ENCODE measurements around the gene NR3C1. TPM values are rescaled to one million over a fixed set of nuclear protein-coding genes. Genes with fewer than 3 reads are reported as not detected.
A peak's percentile ranks its signal among the peaks of the same experiment; 100 is the strongest.

NR3C1 gene
- total and polyA plus RNA-seq, 2 of the 13 experiments (the other 11 are each of a cell fraction or from before 2014, with no cell fraction given), result 10.0 to 24.3 TPM

DNA sequence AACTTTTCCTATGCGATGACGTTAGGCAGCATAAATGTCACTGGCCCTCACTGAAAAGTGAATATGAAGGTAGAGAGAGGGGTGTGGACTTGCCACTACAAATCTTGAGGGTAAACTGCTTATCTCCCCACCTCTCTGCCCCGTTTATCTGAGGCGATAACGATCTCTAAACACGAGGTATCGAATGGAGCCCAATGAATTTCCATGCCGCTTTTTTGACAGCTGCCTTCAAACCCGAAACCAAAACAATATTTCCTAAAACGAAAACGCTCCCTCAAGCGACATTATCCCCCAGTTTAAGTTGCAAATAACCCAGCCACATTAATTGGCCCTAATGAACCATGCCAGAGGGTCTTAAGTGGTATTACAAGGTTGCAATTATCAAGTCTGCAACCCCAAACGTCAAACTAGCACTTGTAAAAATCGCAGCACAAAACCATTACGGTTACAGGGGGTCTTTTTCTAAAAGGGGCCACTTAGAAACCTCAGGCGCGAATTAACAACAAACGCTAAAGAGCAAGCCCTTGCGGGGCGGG lies 1.4 kb downstream of the NR3C1 start (continued):
- TF ChIP-seq SNRNP70 (IDR thresholded peaks at IDR 0.05; ENCODE audit: low read depth, low read length), result no peak
- no peak for TF ChIP-seq ZNF207 (IDR thresholded peaks at IDR 0.05; ENCODE audit: borderline replicate concordance)

DNA sequence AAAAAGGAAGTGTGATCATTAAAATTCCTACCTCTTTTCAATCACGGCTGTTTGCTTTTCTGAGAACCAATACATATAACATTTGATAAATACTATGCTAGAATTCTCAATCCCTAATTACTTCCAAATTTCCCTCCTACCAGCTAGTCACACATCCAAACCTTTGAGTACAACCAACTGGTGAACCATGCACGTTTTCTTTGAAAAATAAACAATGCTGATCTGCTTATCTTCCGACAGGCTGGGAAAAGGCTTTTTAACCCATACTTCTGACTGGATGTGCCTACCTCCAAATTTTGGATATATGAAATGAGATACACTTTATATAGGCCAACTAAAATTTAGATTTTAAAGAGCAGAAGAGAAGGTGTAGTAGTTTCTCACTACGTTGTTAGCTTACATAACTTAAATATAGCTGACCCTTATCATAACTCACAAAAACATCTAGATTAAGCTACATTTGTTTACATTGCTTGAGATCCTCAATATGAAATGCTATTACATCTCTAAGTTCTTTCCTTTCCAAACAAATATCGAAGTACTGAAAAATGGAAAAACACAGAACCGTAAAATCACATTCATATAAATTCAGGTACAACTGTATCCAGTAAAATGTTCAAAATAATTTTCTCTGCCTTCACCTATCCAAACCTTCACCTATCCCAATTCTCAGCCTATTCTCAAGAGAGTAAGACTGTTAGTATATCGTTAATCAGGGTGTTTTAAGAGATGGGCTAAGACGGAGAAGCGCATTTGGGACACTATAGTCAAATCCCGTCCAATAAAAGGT lies 2.1 kb downstream of the NR3C1 start:
- Histone ChIP-seq H3K9ac (ENCODE audit: insufficient read depth, low read depth, low read length) (peak overlapping the region; percentile 91), H3K27ac (ENCODE audit: extremely low read length, insufficient read depth, low read length) (peak overlapping the region; percentile 96), H3K9me3 (ENCODE audit: low read length) (no peaks in the 10 kb centered on the region), H3K4me1 (ENCODE audit: insufficient read depth, low read length) (peaks cover 64% of the 10 kb centered on the region), H3K27me3 (ENCODE audit: control insufficient read depth in 1 of 2, insufficient read depth in 2 of 2, low read length in 2 of 2) (no peaks in the 10 kb centered on the region; a peak in 1 of 5 replicates), H3K4me3 (replicated peaks in 1 of 3; ENCODE audit: insufficient read depth in 1 of 3, low read depth in 2 of 3, low read length in 3 of 3) (peak overlapping the region; percentile 80 to 96 (median 95); a peak in 5 of 6 replicates), H3K79me2 (ENCODE audit: insufficient read depth, low read length) (peaks cover 64% of the 10 kb centered on the region), H3K4me2 (ENCODE audit: low read depth, low read length) (peak overlapping the region; percentile 87), H3K36me3 (replicated peaks in 1 of 2; ENCODE audit: control insufficient read depth in 1 of 2, insufficient read depth in 2 of 2, low read length in 2 of 2) (no peaks in the 10 kb centered on the region), H4K20me1 (ENCODE audit: insufficient read depth, low read length) (peaks cover 3% of the 10 kb centered on the region; the same call in 1 of the 2 replicates), H2AFZ (ENCODE audit: low read length) (no peak overlapping the region)
- FAIRE-seq (peak; percentile 15), ATAC-seq (no peak), DNase-seq (ENCODE audit: low spot score) (peak; percentile 16)
- intact Hi-C loops (cut with micrococcal nuclease; ENCODE audit: unreplicated experiment), result loop anchor here (2.0 to 10.0 kb wide), 6 partner anchors 94 to 479 kb away; no protein-coding TSS in a partner anchor
- ChIA-PET POLR2A (interaction anchor here (1.3 kb wide), 1 partner anchor 296 kb away, joined by 3 read pairs; no protein-coding TSS in a partner anchor), CTCF (ENCODE audit: low intra/inter-chr PET ratio, low total read pairs) (no interaction called here)
- in situ Hi-C loops (cut with HindIII; ENCODE audit: extremely low pct_ligation_motif_present, low pct_unique_long_range_greater_than_20kb), result no loop called here
- 28% methylated on average over 10 of the region's 10 CpGs for WGBS (ENCODE audit: low lambda C conversion rate)
- BruUV-seq (replicated peaks), result TSS peak; percentile 23
- TF ChIP-seq, protein P1, sequence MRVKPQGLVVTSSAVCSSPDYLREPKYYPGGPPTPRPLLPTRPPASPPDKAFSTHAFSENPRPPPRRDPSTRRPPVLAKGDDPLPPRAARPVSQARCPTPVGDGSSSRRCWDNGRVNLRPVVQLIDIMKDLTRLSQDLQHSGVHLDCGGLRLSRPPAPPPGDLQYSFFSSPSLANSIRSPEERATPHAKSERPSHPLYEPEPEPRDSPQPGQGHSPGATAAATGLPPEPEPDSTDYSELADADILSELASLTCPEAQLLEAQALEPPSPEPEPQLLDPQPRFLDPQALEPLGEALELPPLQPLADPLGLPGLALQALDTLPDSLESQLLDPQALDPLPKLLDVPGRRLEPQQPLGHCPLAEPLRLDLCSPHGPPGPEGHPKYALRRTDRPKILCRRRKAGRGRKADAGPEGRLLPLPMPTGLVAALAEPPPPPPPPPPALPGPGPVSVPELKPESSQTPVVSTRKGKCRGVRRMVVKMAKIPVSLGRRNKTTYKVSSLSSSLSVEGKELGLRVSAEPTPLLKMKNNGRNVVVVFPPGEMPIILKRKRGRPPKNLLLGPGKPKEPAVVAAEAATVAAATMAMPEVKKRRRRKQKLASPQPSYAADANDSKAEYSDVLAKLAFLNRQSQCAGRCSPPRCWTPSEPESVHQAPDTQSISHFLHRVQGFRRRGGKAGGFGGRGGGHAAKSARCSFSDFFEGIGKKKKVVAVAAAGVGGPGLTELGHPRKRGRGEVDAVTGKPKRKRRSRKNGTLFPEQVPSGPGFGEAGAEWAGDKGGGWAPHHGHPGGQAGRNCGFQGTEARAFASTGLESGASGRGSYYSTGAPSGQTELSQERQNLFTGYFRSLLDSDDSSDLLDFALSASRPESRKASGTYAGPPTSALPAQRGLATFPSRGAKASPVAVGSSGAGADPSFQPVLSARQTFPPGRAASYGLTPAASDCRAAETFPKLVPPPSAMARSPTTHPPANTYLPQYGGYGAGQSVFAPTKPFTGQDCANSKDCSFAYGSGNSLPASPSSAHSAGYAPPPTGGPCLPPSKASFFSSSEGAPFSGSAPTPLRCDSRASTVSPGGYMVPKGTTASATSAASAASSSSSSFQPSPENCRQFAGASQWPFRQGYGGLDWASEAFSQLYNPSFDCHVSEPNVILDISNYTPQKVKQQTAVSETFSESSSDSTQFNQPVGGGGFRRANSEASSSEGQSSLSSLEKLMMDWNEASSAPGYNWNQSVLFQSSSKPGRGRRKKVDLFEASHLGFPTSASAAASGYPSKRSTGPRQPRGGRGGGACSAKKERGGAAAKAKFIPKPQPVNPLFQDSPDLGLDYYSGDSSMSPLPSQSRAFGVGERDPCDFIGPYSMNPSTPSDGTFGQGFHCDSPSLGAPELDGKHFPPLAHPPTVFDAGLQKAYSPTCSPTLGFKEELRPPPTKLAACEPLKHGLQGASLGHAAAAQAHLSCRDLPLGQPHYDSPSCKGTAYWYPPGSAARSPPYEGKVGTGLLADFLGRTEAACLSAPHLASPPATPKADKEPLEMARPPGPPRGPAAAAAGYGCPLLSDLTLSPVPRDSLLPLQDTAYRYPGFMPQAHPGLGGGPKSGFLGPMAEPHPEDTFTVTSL (CRISPR knock-in tag; IDR thresholded peaks at IDR 0.05; ENCODE audit: borderline replicate concordance), result peak; percentile 21; the same call in 1 of the 2 replicates
- TF ChIP-seq PAF1 (CRISPR knock-in tag; IDR thresholded peaks at IDR 0.05) (no peak), ZFYVE20 (CRISPR knock-in tag; IDR thresholded peaks at IDR 0.05; ENCODE audit: borderline replicate concordance, low read depth) (no peak), IRX3 (CRISPR knock-in tag; IDR thresholded peaks at IDR 0.05; ENCODE audit: borderline replicate concordance, low read depth) (no peak), SIN3A (IDR thresholded peaks at IDR 0.05; ENCODE audit: borderline replicate concordance, low read depth, low read length) (0 out of 2 replicates have a peak, but pooled peaks have one; percentile 31), ZMYM4 (CRISPR knock-in tag; IDR thresholded peaks at IDR 0.05) (0 out of 2 replicates have a peak, but pooled peaks have one; percentile 14), FOXA3 (CRISPR knock-in tag; IDR thresholded peaks at IDR 0.05) (0 out of 2 replicates have a peak, but pooled peaks have one; percentile 22)
- TF ChIP-seq, protein P2, sequence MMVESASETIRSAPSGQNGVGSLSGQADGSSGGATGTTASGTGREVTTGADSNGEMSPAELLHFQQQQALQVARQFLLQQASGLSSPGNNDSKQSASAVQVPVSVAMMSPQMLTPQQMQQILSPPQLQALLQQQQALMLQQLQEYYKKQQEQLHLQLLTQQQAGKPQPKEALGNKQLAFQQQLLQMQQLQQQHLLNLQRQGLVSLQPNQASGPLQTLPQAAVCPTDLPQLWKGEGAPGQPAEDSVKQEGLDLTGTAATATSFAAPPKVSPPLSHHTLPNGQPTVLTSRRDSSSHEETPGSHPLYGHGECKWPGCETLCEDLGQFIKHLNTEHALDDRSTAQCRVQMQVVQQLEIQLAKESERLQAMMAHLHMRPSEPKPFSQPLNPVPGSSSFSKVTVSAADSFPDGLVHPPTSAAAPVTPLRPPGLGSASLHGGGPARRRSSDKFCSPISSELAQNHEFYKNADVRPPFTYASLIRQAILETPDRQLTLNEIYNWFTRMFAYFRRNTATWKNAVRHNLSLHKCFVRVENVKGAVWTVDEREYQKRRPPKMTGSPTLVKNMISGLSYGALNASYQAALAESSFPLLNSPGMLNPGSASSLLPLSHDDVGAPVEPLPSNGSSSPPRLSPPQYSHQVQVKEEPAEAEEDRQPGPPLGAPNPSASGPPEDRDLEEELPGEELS (CRISPR knock-in tag; IDR thresholded peaks at IDR 0.05), result 0 out of 2 replicates have a peak, but pooled peaks have one; percentile 29

Data from HepG2 (cell line).